Activated T-cell treated with anti-CD3 and anti-CD28 coated beads for 4 hours (primary cell): ENCODE data around the gene CAMK2B.

Experiments used
- DNase-seq: peaks from one replicate; pipeline ENCODE4 v3.0.0-alpha.2; 2020

CAMK2B gene

GRCh38 chr7:44285561-44285960, 39.8 kb downstream of the CAMK2B start:
- DNase-seq, result no peak

- DNase-seq, result no peak
Observed at GRCh38 chr7:44284881-44285541, 40.4 kb downstream of the CAMK2B start.

GRCh38 chr7:44284216-44284615, 41.2 kb downstream of the CAMK2B start:
- no peak for DNase-seq

- no peak for DNase-seq
Observed at GRCh38 chr7:44283381-44284211, 41.8 kb downstream of the CAMK2B start.

- DNase-seq, result no peak
Observed at GRCh38 chr7:44282601-44283171, 42.7 kb downstream of the CAMK2B start.

- DNase-seq, result no peak
Observed at GRCh38 chr7:44281811-44282600, 43.4 kb downstream of the CAMK2B start.

GRCh38 chr7:44280993-44281721, 44.2 kb downstream of the CAMK2B start:
- DNase-seq, result no peak

- DNase-seq, result no peak
Observed at GRCh38 chr7:44280636-44280992, 44.8 kb downstream of the CAMK2B start.

GRCh38 chr7:44279731-44280505, 45.5 kb downstream of the CAMK2B start:
- DNase-seq, result no peak

- no peak for DNase-seq
Observed at GRCh38 chr7:44279286-44279685, 46.1 kb downstream of the CAMK2B start.

GRCh38 chr7:44278451-44279161, 46.8 kb downstream of the CAMK2B start:
- DNase-seq, result no peak

GRCh38 chr7:44277851-44278250, 47.5 kb downstream of the CAMK2B start:
- no peak for DNase-seq

- no peak for DNase-seq
Observed at GRCh38 chr7:44277391-44277790, 48.0 kb downstream of the CAMK2B start.

- DNase-seq, result no peak
Observed at GRCh38 chr7:44276571-44277221, 48.7 kb downstream of the CAMK2B start.

- DNase-seq, result no peak
Observed at GRCh38 chr7:44275957-44276570, 49.3 kb downstream of the CAMK2B start.

GRCh38 chr7:44275146-44275545, 50.2 kb downstream of the CAMK2B start:
- DNase-seq, result no peak

- DNase-seq, result no peak
Observed at GRCh38 chr7:44274623-44274975, 50.8 kb downstream of the CAMK2B start.

- no peak for DNase-seq
Observed at GRCh38 chr7:44273681-44274622, 51.4 kb downstream of the CAMK2B start.

GRCh38 chr7:44272981-44273380, 52.4 kb downstream of the CAMK2B start:
- DNase-seq, result no peak
